ENCODE data around the gene TRMT5.

DNA sequence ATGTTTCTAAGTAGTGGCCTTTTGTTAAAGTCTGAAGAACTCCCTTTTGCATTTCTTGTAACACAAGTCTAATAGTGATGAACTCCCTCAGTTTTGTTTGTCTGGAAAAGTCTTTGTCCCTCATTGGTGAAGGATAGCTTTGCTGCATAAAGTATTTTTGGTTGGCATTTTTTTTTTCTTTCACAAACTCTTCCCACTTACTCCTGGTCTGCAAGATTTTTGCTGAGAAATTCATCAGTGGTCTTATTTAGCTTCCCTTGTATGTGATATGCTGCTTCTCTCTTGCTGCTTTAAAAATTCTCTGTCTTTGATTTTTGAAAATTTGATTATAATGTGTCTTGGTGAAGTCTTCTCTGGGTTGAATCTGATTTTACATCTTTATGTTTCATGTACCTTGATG lies 22.7 kb downstream of the TRMT5 start:
- TF ChIP-seq, protein P1, sequence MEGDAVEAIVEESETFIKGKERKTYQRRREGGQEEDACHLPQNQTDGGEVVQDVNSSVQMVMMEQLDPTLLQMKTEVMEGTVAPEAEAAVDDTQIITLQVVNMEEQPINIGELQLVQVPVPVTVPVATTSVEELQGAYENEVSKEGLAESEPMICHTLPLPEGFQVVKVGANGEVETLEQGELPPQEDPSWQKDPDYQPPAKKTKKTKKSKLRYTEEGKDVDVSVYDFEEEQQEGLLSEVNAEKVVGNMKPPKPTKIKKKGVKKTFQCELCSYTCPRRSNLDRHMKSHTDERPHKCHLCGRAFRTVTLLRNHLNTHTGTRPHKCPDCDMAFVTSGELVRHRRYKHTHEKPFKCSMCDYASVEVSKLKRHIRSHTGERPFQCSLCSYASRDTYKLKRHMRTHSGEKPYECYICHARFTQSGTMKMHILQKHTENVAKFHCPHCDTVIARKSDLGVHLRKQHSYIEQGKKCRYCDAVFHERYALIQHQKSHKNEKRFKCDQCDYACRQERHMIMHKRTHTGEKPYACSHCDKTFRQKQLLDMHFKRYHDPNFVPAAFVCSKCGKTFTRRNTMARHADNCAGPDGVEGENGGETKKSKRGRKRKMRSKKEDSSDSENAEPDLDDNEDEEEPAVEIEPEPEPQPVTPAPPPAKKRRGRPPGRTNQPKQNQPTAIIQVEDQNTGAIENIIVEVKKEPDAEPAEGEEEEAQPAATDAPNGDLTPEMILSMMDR (IDR thresholded peaks at IDR 0.05), result no peak
- TF ChIP-seq POLR2A (IDR thresholded peaks at IDR 0.05), result no peak
